GM23338 (cell line): ENCODE measurements around the gene TUBA3D. TPM values are rescaled to one million over a fixed set of nuclear protein-coding genes. Genes with fewer than 3 reads are reported as not detected.

ENCODE experiments used
- ATAC-seq: fragments of 200-7000 bp; cut with Tn5 transposase; 3 replicates; pipeline ENCODE4 v1.9.1; 2020
- DNase-seq: peaks from one replicate; pipeline ENCODE4 v3.0.0-alpha.2; 2015; ENCODE audit warnings: low spot score
- H2AFZ ChIP-seq: fragments of 200-600 bp; sonication (generic); 2 replicates; pipeline ENCODE4 v1.8.0; 2016; ENCODE audit warnings: antibody characterized with exemption, mild to moderate bottlenecking, moderate library complexity
- H3F3A ChIP-seq: fragments of 200-600 bp; sonication (generic); replicated peaks from 2 replicates; pipeline ENCODE4 v1.8.0; 2017; ENCODE audit warnings: antibody characterized with exemption, mixed run types, low read depth
- H3K27ac ChIP-seq: fragments of 200-600 bp; sonication (generic); 2 replicates; pipeline ENCODE4 v1.6.1; 2016; ENCODE audit warnings: low read depth
- H3K27me3 ChIP-seq: fragments of 200-600 bp; sonication (generic); 2 replicates; pipeline ENCODE4 v1.8.0; 2016; ENCODE audit warnings: mild to moderate bottlenecking, mixed run types, moderate library complexity; ENCODE audit not compliant: insufficient read depth
- H3K36me3 ChIP-seq: fragments of 200-600 bp; sonication (generic); 2 replicates; pipeline ENCODE4 v1.8.0; 2016; ENCODE audit warnings: mild to moderate bottlenecking; ENCODE audit not compliant: insufficient read depth
- H3K4me1 ChIP-seq: fragments of 200-600 bp; sonication (generic); 2 replicates; pipeline ENCODE4 v1.8.0; 2016; ENCODE audit warnings: mild to moderate bottlenecking, moderate library complexity; ENCODE audit not compliant: insufficient read depth
- H3K4me2 ChIP-seq: fragments of 200-600 bp; sonication (generic); 2 replicates; pipeline ENCODE4 v1.7.1; 2017; ENCODE audit warnings: mixed run types
- H3K4me3 ChIP-seq: fragments of 200-600 bp; sonication (generic); 2 replicates; pipeline ENCODE4 v1.6.1; 2016; ENCODE audit warnings: mixed run types
- H3K79me2 ChIP-seq: fragments of 200-600 bp; sonication (generic); replicated peaks from 2 replicates; pipeline ENCODE4 v1.8.0; 2017; ENCODE audit warnings: mild to moderate bottlenecking; ENCODE audit not compliant: insufficient read depth
- H3K9me2 ChIP-seq: fragments of 200-600 bp; sonication (generic); 2 replicates; pipeline ENCODE4 v1.8.0; 2017; ENCODE audit not compliant: insufficient read depth
- H4K20me1 ChIP-seq: fragments of 200-600 bp; sonication (generic); replicated peaks from 2 replicates; pipeline ENCODE4 v1.8.0; 2017; ENCODE audit warnings: mild to moderate bottlenecking; ENCODE audit not compliant: insufficient read depth
- H3K27ac Mint-ChIP-seq: 2 replicates; pipeline ENCODE4 v1.8.0; 2020; ENCODE audit warnings: inconsistent platforms, mild to moderate bottlenecking, moderate library complexity, mixed read lengths
- H3K27me3 Mint-ChIP-seq: 3 replicates; pipeline ENCODE4 v1.8.0; 2022; ENCODE audit warnings: low read depth, mild to moderate bottlenecking, moderate library complexity, mixed read lengths, inconsistent platforms; ENCODE audit not compliant: insufficient read depth, poor library complexity
- H3K36me3 Mint-ChIP-seq: 3 replicates; pipeline ENCODE4 v1.8.0; 2021; ENCODE audit warnings: low read depth, mild to moderate bottlenecking, inconsistent platforms, moderate library complexity, mixed read lengths
- H3K4me1 Mint-ChIP-seq: 3 replicates; pipeline ENCODE4 v1.8.0; 2020; ENCODE audit warnings: mild to moderate bottlenecking, inconsistent platforms, mixed read lengths
- H3K4me3 Mint-ChIP-seq: 3 replicates; pipeline ENCODE4 v1.8.0; 2021; ENCODE audit warnings: moderate library complexity, mild to moderate bottlenecking, inconsistent platforms, mixed read lengths
- H3K9me3 Mint-ChIP-seq: 3 replicates; pipeline ENCODE4 v1.8.0; 2020; ENCODE audit warnings: moderate library complexity, mild to moderate bottlenecking, inconsistent platforms, mixed read lengths
- CREB1 ChIP-seq: fragments of 250-450 bp; sonication (Bioruptor Pico); IDR thresholded peaks from 2 replicates; pipeline ENCODE4 v1.5.0; 2020; ENCODE audit warnings: low read depth, mild to moderate bottlenecking, moderate library complexity
- EZH2 ChIP-seq: fragments of 200-600 bp; sonication (generic); IDR thresholded peaks from one replicate; pipeline ENCODE4 v1.8.0; 2017; ENCODE audit warnings: antibody characterized with exemption, mild to moderate bottlenecking, low read depth; ENCODE audit not compliant: unreplicated experiment
- EZH2phosphoT487 ChIP-seq: fragments of 200-600 bp; sonication (generic); IDR thresholded peaks from one replicate; pipeline ENCODE4 v1.8.1; 2018; ENCODE audit warnings: antibody characterized with exemption; ENCODE audit not compliant: unreplicated experiment
- JUNB ChIP-seq: IDR thresholded peaks from one replicate; pipeline ENCODE4 v1.6.1; 2016; ENCODE audit warnings: antibody characterized with exemption; ENCODE audit not compliant: unreplicated experiment
- NANOG ChIP-seq: IDR thresholded peaks from 2 replicates; pipeline ENCODE4 v1.6.1; 2016; ENCODE audit warnings: antibody characterized with exemption, borderline replicate concordance
- POLR2AphosphoS5 ChIP-seq: IDR thresholded peaks from 2 replicates; pipeline ENCODE4 v1.6.1; 2016; ENCODE audit warnings: antibody characterized with exemption, low read depth
- STAT1 ChIP-seq: IDR thresholded peaks from one replicate; pipeline ENCODE4 v1.6.1; 2016; ENCODE audit warnings: antibody characterized with exemption; ENCODE audit not compliant: unreplicated experiment
- ZNF114 ChIP-seq: fragments of 250-450 bp; sonication (Bioruptor Pico); IDR thresholded peaks from 2 replicates; pipeline ENCODE4 v1.5.0; 2020; ENCODE audit warnings: mild to moderate bottlenecking, moderate library complexity
- ZNF331 ChIP-seq: fragments of 250-450 bp; sonication (Bioruptor Pico); IDR thresholded peaks from 2 replicates; pipeline ENCODE4 v1.5.0; 2020; ENCODE audit warnings: low read depth, mild to moderate bottlenecking, moderate library complexity
- ZNF462 ChIP-seq: fragments of 250-450 bp; sonication (Bioruptor Pico); IDR thresholded peaks from 2 replicates; pipeline ENCODE4 v1.5.0; 2020; ENCODE audit warnings: mild to moderate bottlenecking, moderate library complexity
- polyA plus RNA-seq: library from polyadenylated mRNA; unstranded; fragments of >200 nt; fragmentation: Nextera tagmentation; extraction: Ambion mirVana; gene quantifications from 2 replicates; pipeline ENCODE4 v1.2.1, GENCODE V29; 2016
- total RNA-seq: library from RNA; depleted of rRNA; stranded (reverse); fragments of >200 nt; shearing (Covaris generic); gene quantifications from 2 replicates; pipeline ENCODE4 v1.2.3, GENCODE V29; 2014
- TF ChIP-seq, protein P1 (sequence below), 2 experiments: fragments of 200-600 bp in 1 of 2; sonication (generic) in 1 of 2; conservative IDR thresholded peaks; 2 replicates each; pipeline versions ENCODE4 v1.5.1 to v1.6.1; 2016 to 2017; ENCODE audit warnings: antibody characterized with exemption in 2 of 2, low read depth in 2 of 2, mild to moderate bottlenecking in 2 of 2, moderate library complexity in 1 of 2

The TUBA3D gene
- total and polyA plus RNA-seq, 2 experiments from 2014 or later: 0.27 TPM; not detected in 1

GRCh38 chr2:131426727-131427126 lies 49.2 kb upstream of the TUBA3D start:
- peaks cover 45% of the 10 kb centered on the region for H3K27me3 ChIP-seq
- Mint-ChIP-seq H3K4me1 (peaks cover 13% of the 10 kb centered on the region), H3K9me3 (peaks cover 15% of the 10 kb centered on the region; the same call in 2 of the 3 replicates), H3K27ac (no peak overlapping the region), H3K4me3 (no peak overlapping the region), H3K27me3 (peaks cover 26% of the 10 kb centered on the region), H3K36me3 (peaks cover 10% of the 10 kb centered on the region; the same call in 2 of the 3 replicates)
- H3F3A ChIP-seq: no peaks in the 10 kb centered on the region
- ATAC-seq: no peak
- no peak for DNase-seq
- H2AFZ ChIP-seq: no peak overlapping the region
- H4K20me1 ChIP-seq: no peaks in the 10 kb centered on the region
- no peaks in the 10 kb centered on the region for H3K36me3 ChIP-seq
- TF ChIP-seq ZNF331 (CRISPR knock-in tag) (no peak), JUNB (no peak), ZNF114 (CRISPR knock-in tag) (no peak), EZH2phosphoT487 (no peak), CREB1 (no peak), POLR2AphosphoS5 (no peak), ZNF462 (CRISPR knock-in tag) (no peak), NANOG (no peak), STAT1 (no peak), EZH2 (no peak)
- TF ChIP-seq, protein P1, sequence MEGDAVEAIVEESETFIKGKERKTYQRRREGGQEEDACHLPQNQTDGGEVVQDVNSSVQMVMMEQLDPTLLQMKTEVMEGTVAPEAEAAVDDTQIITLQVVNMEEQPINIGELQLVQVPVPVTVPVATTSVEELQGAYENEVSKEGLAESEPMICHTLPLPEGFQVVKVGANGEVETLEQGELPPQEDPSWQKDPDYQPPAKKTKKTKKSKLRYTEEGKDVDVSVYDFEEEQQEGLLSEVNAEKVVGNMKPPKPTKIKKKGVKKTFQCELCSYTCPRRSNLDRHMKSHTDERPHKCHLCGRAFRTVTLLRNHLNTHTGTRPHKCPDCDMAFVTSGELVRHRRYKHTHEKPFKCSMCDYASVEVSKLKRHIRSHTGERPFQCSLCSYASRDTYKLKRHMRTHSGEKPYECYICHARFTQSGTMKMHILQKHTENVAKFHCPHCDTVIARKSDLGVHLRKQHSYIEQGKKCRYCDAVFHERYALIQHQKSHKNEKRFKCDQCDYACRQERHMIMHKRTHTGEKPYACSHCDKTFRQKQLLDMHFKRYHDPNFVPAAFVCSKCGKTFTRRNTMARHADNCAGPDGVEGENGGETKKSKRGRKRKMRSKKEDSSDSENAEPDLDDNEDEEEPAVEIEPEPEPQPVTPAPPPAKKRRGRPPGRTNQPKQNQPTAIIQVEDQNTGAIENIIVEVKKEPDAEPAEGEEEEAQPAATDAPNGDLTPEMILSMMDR (conservative IDR thresholded peaks at IDR 0.05; ENCODE audit: low read depth in 2 of 2): no peak
- H3K4me2 ChIP-seq: no peak overlapping the region
- peaks cover 13% of the 10 kb centered on the region; the same call in 1 of the 2 replicates for H3K4me1 ChIP-seq
- no peaks in the 10 kb centered on the region for H3K79me2 ChIP-seq
- H3K4me3 ChIP-seq: no peak overlapping the region
- no peak overlapping the region for H3K27ac ChIP-seq
- no peaks in the 10 kb centered on the region for H3K9me2 ChIP-seq
